K562 (cell line): Measurements from ENCODE around the gene GCSH. TPM values are rescaled to one million over a fixed set of nuclear protein-coding genes. Genes with fewer than 3 reads are reported as not detected.

ENCODE experiments used
- ATAC-seq: fragments of 200-7000 bp; cut with Tn5 transposase; 3 replicates; pipeline ENCODE4 v1.9.1; 2020; ENCODE audit warnings: moderate library complexity
- BruUV-seq: library from RNA; stranded (reverse); fragments of 400-500 nt; replicated peaks from 2 replicates; lab custom pipeline; 2021; lab: Mats Ljungman, UMichigan
- CTCF ChIA-PET: fragments of 300-600 bp; formaldehyde crosslinking; extraction: SDS; loops from one replicate; lab custom pipeline; 2021; ENCODE audit warnings: low intra/inter-chr PET ratio; lab: Yijun Ruan, JAX
- POLR2A ChIA-PET: fragments of 300-600, 350-650 bp; sonication (Branson Sonifier 250); formaldehyde crosslinking; extraction: SDS; loops from one replicate; lab custom pipeline; 2021; ENCODE audit warnings: antibody characterized with exemption, inconsistent platforms; lab: Yijun Ruan, JAX
- DNase-seq, 4 experiments: peaks; one replicate each; pipeline versions ENCODE4 v3.0.0 to v3.0.0-alpha.2; 2011 to 2018; ENCODE audit warnings: low spot score in 3 of 4, mixed read lengths in 3 of 4; ENCODE audit errors: extremely low read depth in 1 of 4
- FAIRE-seq: peaks from 2 replicates; lab custom pipeline; 2011; peaks lifted over from hg19 to GRCh38; lab: Jason Lieb, UNC
- H2AFZ ChIP-seq: 2 replicates; pipeline ENCODE4 v1.6.0; 2011; ENCODE audit warnings: low read depth, low read length, control low read depth, inconsistent platforms
- H3K27ac ChIP-seq: fragments of 200-600 bp; 3 replicates; pipeline ENCODE4 v1.8.0; 2011; ENCODE audit warnings: low read depth, mild to moderate bottlenecking, control low read depth, inconsistent platforms, low read length, moderate library complexity, mixed read lengths; ENCODE audit errors: extremely low read depth
- H3K27me3 ChIP-seq, 2 experiments: fragments of 300-600 bp in 1 of 2; 2 replicates in 1 of 2; 3 replicates in 1 of 2; pipeline versions ENCODE4 v1.6.0 to v1.8.0; 2011; ENCODE audit warnings: inconsistent platforms in 2 of 2, low read length in 2 of 2, mild to moderate bottlenecking in 1 of 2, mixed read lengths in 1 of 2, moderate library complexity in 1 of 2; ENCODE audit not compliant: control insufficient read depth in 2 of 2, insufficient read depth in 2 of 2
- H3K36me3 ChIP-seq: fragments of 300-600 bp; 3 replicates; pipeline ENCODE4 v1.8.0; 2011; ENCODE audit warnings: mild to moderate bottlenecking, low read length, inconsistent platforms; ENCODE audit not compliant: control insufficient read depth, insufficient read depth
- H3K4me1 ChIP-seq, 2 experiments: fragments of 200-600 bp in 1 of 2; replicated peaks in 1 of 2; 2 replicates in 1 of 2; 3 replicates in 1 of 2; pipeline versions ENCODE4 v1.5.1 to v1.8.0; 2011; ENCODE audit warnings: inconsistent platforms in 2 of 2, low read length in 2 of 2, mild to moderate bottlenecking in 1 of 2, mixed read lengths in 1 of 2, moderate library complexity in 1 of 2; ENCODE audit not compliant: control insufficient read depth in 2 of 2, insufficient read depth in 2 of 2
- H3K4me2 ChIP-seq: 2 replicates; pipeline ENCODE4 v1.6.1; 2011; ENCODE audit warnings: low read length, control low read depth, inconsistent platforms, mixed read lengths; ENCODE audit not compliant: insufficient read depth
- H3K4me3 ChIP-seq: fragments of 200-600 bp; sonication (generic), shearing (Covaris generic); 2 replicates; pipeline ENCODE4 v1.5.1; 2016; ENCODE audit warnings: control low read depth, inconsistent platforms
- H3K79me2 ChIP-seq: fragments of 200-600 bp; 3 replicates; pipeline ENCODE4 v1.8.0; 2011; ENCODE audit warnings: low read length, inconsistent platforms; ENCODE audit not compliant: control insufficient read depth, insufficient read depth
- H3K9ac ChIP-seq, 2 experiments: 2 replicates each; pipeline versions ENCODE4 v1.6.0 to v1.6.1; 2011; ENCODE audit warnings: low read depth in 2 of 2, low read length in 2 of 2, control low read depth in 1 of 2, inconsistent platforms in 1 of 2, mild to moderate bottlenecking in 1 of 2, mixed read lengths in 1 of 2; ENCODE audit not compliant: insufficient read depth in 1 of 2
- H3K9me1 ChIP-seq: one replicate; pipeline ENCODE4 v1.6.0; 2011; ENCODE audit warnings: inconsistent platforms, mild to moderate bottlenecking, low read length, moderate library complexity; ENCODE audit not compliant: control insufficient read depth, insufficient read depth
- H3K9me3 ChIP-seq: replicated peaks from 2 replicates; pipeline ENCODE4 v1.5.1; 2011; ENCODE audit warnings: low read depth, low read length, inconsistent platforms; ENCODE audit not compliant: control insufficient read depth, insufficient read depth
- H4K20me1 ChIP-seq: replicated peaks from 2 replicates; pipeline ENCODE4 v1.6.1; 2011; ENCODE audit warnings: low read length, inconsistent platforms, mixed read lengths; ENCODE audit not compliant: control insufficient read depth, insufficient read depth
- BMI1 ChIP-seq: fragments of 150-350 bp; IDR thresholded peaks from 2 replicates; pipeline ENCODE4 v1.6.1; 2014; ENCODE audit warnings: low read length
- GTF2F1 ChIP-seq: IDR thresholded peaks from 2 replicates; pipeline ENCODE4 v1.6.1; 2011; ENCODE audit warnings: low read depth, low read length, improper control_type of control experiment
- HBP1 ChIP-seq: fragments of 450-650 bp; formaldehyde crosslinking; IDR thresholded peaks from 2 replicates; pipeline ENCODE4 v1.4.0; 2022; ENCODE audit warnings: missing genetic modification characterization
- MAFG ChIP-seq: fragments of 450-650 bp; conservative IDR thresholded peaks from 2 replicates; pipeline ENCODE4 v1.6.1; 2016; ENCODE audit warnings: missing genetic modification characterization, missing compliant biosample characterization
- MAFK ChIP-seq: IDR thresholded peaks from 2 replicates; pipeline ENCODE4 v1.6.1; 2011; ENCODE audit warnings: low read length, improper control_type of control experiment
- ZNF518B ChIP-seq: fragments of 250-450 bp; sonication (Bioruptor Pico); IDR thresholded peaks from 2 replicates; pipeline ENCODE4 v1.5.0; 2021; ENCODE audit warnings: mild to moderate bottlenecking, moderate library complexity
- WGBS: fragments of 100-300 bp; shearing (Covaris generic); methylation state at CpG from one replicate; pipeline ENCODE4 v1.1.6; 2016; ENCODE audit warnings: low coverage, mixed read lengths; ENCODE audit not compliant: insufficient coverage; ENCODE audit errors: missing lambda C conversion rate; 5-methylcytosine and 5-hydroxymethylcytosine counted together
- in situ Hi-C: fragments of 300-500 bp; cut with MboI; formaldehyde crosslinking; loops from 4 replicates; pipeline ENCODE4 v1.15.0; 2018; ENCODE audit warnings: inconsistent platforms, mixed read lengths
- intact Hi-C: fragments of 100-400 bp; cut with micrococcal nuclease; formaldehyde crosslinking; loops from 2 replicates; pipeline ENCODE4 v1.14.2; 2022
- polyA plus RNA-seq, 8 experiments: library from polyadenylated mRNA; depleted of rRNA in 4 of 8; stranded (reverse) in 5 of 8; unstranded in 3 of 8; fragments of >200 nt; fragmentation: Nextera tagmentation in 2 of 8; fragmentation: Illumina TruSeq in 1 of 8; extraction: Ambion mirVana in 2 of 8; extraction: Trizol in 1 of 8; gene quantifications; 2 replicates each; pipeline versions ENCODE4 v1.2.1 to v1.2.3, GENCODE V29; 2011 to 2014; ENCODE audit warnings: inconsistent platforms in 1 of 8, missing spikeins in 1 of 8
- total RNA-seq, 7 experiments: library from RNA; depleted of rRNA in 6 of 7; stranded (reverse); fragments of >200 nt in 6 of 7; fragmentation: Illumina TruSeq in 2 of 7; extraction: Trizol in 2 of 7; gene quantifications; 2 replicates each; pipeline versions ENCODE4 v1.2.1 to v1.2.3, GENCODE V29; 2011 to 2021; ENCODE audit warnings: low replicate concordance in 1 of 7

The GCSH gene
- total and polyA plus RNA-seq, 9 of the 15 experiments (the other 6 are each of a cell fraction or from before 2014, with no cell fraction given): 35.0 to 121 (median 89.0) TPM

GRCh38 chr16:81105946-81106345 is 9.8 kb upstream of the GCSH start:
- H3K4me2 ChIP-seq: no peak overlapping the region
- ChIA-PET POLR2A (no interaction called here), CTCF (no interaction called here)
- no peak overlapping the region for H2AFZ ChIP-seq
- no peak for FAIRE-seq
- H3K27me3 ChIP-seq: peaks cover 29 to 42% of the 10 kb centered on the region in 2 experiments
- no peaks in the 10 kb centered on the region for H3K9me1 ChIP-seq
- intact Hi-C loops: no loop called here
- DNase-seq: no peak
- H4K20me1 ChIP-seq: no peaks in the 10 kb centered on the region
- no peak overlapping the region for H3K27ac ChIP-seq
- no peaks in the 10 kb centered on the region; a peak in 2 of 5 replicates for H3K4me1 ChIP-seq
- ATAC-seq: no peak
- no peak overlapping the region for H3K9ac ChIP-seq
- no peak overlapping the region for H3K4me3 ChIP-seq
- no peaks in the 10 kb centered on the region for H3K79me2 ChIP-seq
- no peaks in the 10 kb centered on the region for H3K9me3 ChIP-seq
- H3K36me3 ChIP-seq: no peaks in the 10 kb centered on the region
- in situ Hi-C loops: no loop called here
- no peak for TF ChIP-seq MAFK
- no peak for TF ChIP-seq ZNF518B (CRISPR knock-in tag)
- no peak for TF ChIP-seq BMI1
- TF ChIP-seq GTF2F1: no peak
- no peak for TF ChIP-seq HBP1 (CRISPR knock-in tag)
- no peak for TF ChIP-seq MAFG (tag)
- 0% methylated on average over 1 of the region's 1 CpG for WGBS
- BruUV-seq: no TSS peak
